ENCODE measurements around the gene NUMA1. TPM values are rescaled to one million over a fixed set of nuclear protein-coding genes. Genes with fewer than 3 reads are reported as not detected.

Gene NUMA1
- total RNA-seq, 1 donor from 2014 or later: 183 TPM

GRCh38 chr11:72003776-72004171 is 76.6 kb downstream of the NUMA1 start:
- intact Hi-C loops (cut with micrococcal nuclease): no loop called here

DNA sequence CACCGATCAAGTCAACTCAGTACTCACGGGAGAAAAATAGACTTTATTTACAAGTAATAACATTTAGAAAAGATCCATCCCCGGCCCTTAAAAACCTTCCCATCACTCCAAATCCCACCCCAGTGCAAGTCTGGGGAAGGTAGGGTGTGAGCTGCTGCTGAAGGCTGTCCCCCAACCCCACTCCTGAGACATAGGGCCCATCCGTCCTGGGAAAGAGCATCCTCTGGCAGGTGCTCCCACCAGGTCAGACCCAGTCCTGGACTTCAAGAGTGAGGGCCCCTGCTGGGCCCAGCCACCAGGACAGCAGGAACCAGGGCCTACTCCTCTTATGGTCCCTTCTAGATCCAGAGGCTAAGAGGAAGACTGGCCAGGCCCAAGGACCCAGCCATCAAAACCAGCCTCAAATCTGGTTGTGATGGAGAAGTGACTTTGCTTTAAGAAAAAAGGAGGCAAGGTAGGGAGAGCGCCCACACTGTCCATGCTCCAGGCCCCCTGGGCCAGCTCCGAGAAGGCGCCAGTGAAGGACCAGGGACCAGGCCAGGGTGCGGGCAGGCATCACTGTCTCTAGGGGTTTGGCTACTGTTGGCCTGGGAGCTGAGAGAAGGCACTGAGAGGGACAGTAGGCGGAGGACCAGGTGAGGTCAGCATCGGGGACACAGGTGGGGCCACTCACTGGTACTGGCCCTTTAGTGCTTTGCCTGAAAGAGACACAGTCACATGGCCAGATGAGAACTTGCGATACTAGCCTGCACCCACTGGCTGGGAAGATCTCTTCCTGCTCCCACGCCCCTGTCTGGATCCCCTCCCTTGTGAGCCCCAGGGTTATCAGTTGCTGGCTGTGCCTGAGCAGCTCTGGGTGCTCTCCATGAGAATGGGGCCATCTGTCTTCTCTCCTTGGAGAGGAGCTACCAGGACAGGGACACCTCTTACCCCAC is 77.2 kb downstream of the NUMA1 start:
- intact Hi-C loops (cut with micrococcal nuclease): no loop called here

DNA sequence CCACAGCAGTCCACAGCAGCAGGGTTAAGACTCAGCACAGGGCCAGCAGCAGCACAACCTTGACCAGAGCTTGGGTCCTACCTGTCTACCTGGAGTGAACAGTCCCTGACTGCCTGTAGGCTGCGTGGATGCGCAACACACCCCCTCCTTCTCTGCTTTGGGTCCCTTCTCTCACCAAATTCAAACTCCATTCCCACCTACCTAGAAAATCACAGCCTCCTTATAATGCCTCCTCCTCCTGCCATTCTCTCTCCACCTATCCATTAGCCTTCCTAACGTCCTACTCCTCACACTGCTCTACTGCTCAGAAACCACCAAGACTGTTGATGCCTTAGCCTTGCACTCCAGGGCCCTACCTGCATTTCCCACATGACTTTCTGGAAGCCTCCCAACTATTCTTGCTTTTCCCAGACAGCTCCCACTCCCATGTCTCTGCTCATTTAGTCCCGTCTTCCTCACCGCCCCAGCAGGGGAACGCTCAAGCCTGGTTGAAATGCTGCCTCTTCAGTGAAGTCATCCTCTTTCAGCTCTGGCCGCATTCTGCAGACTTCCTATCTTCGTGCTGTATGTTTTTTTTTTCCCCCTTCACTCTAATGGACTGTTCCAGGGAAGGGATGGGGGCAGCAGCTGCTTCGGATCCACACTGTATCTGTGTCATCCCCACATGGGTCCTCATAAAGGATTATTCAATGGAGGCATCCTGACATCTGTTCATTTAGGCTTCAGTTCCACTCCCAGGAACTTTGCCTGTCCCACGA is 78.3 kb downstream of the NUMA1 start:
- intact Hi-C loops (cut with micrococcal nuclease): no loop called here

DNA sequence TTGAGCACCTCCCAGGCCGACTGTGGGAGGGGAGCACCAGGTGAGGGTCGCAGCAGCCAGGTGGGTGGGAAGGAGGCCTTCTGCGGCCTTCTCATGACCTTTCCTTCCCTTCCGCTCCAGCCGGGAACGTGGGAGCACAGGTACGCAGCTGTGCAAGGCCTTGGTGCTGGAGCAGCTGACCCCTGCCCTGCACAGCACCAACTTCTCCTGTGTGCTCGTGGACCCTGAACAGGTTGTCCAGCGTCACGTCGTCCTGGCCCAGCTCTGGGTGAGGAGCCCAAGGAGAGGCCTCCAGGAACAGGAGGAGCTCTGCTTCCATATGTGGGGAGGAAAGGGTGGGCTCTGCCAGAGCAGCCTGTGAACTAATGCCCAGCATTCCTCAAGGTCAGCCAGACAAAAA is 79.1 kb downstream of the NUMA1 start:
- intact Hi-C loops (cut with micrococcal nuclease): no loop called here

DNA sequence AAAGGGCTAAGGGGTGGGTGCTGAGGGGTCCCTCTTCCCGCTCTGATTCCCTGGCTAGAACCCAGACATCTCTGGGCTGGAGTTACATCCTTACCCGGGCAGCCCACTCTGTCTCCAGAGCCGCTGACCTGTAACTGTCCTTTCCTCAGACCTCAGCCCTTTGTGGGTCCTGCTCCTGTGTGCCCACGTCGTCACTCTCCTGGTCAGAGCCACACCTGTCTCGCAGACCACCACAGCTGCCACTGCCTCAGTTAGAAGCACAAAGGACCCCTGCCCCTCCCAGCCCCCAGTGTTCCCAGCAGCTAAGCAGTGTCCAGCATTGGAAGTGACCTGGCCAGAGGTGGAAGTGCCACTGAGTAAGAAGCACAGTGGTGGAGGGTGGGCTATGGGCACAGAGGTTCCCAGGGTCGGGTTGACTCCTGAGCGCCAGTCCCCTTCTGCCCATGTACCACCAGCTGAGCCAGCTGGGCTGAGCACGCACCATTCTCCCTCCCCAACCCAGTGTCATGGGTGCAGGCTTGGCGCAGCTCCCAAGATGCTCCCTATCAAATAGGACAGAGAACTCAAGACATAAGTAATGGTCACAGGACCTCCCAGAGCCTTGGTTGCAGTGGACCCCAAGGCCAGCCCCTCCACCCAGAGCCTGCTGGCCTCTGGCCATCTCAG is 80.0 kb downstream of the NUMA1 start:
- intact Hi-C loops (cut with micrococcal nuclease): no loop called here

- intact Hi-C loops (cut with micrococcal nuclease): no loop called here
These were observed 80.5 kb downstream of the NUMA1 start for GRCh38 chr11:71999798-72000197.

GRCh38 chr11:71999362-71999761 is 81.0 kb downstream of the NUMA1 start:
- intact Hi-C loops (cut with micrococcal nuclease): no loop called here

GRCh38 chr11:71998649-71999310 is 81.6 kb downstream of the NUMA1 start, which contains the start of gene IL18BP:
Gene IL18BP (plus strand): TSS chr11:71998909. CDS start chr11:71999985, 1,076 bp downstream.
- intact Hi-C loops (cut with micrococcal nuclease): loop anchor here (1.0 kb wide), 1 partner anchor 146 kb away; no protein-coding TSS in a partner anchor

DNA sequence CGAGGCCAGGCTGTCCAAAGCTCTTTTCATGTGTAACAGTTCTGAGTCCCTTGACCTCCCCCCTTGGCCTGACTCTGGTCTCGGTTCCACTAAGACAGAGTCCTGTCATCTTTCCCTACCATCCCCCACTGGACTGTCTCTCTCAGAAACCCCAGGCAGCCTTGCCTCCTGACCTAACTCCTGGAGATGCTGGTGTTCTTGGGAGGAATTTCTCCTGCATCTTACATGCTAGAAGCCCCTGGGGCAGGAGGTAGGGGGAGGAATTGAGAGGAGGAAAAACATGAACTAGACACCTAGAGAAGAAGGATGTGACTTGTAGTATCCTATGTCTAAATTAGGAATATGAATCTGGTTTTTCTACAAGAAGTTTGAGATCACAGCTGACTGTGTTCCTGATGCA is 82.3 kb downstream of the NUMA1 start:
- intact Hi-C loops (cut with micrococcal nuclease): loop anchor here (1.0 kb wide), 1 partner anchor 146 kb away; no protein-coding TSS in a partner anchor

GRCh38 chr11:71997594-71997993 is 82.7 kb downstream of the NUMA1 start:
- intact Hi-C loops (cut with micrococcal nuclease): no loop called here

DNA sequence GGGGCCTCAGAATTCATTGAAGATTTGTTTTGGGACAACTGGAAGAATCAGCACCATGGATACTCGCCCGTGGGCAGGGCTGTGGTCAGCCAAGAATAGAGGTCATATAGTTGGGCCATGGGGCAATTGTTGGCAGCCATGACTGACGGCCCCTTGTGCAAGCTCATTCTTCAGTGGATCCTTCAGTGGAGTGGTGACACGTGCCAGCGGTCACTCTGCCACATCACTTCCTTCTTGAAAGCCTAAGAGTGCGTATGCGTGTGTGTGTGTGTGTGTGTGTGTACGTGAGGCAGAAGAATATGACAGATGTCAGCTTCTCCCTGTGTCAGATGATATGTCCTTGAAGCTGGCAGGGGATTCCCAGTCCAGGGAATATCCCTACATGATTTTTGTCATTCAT is 83.4 kb downstream of the NUMA1 start:
- intact Hi-C loops (cut with micrococcal nuclease): no loop called here

GRCh38 chr11:71996517-71996916 is 83.8 kb downstream of the NUMA1 start:
- intact Hi-C loops (cut with micrococcal nuclease): no loop called here

DNA sequence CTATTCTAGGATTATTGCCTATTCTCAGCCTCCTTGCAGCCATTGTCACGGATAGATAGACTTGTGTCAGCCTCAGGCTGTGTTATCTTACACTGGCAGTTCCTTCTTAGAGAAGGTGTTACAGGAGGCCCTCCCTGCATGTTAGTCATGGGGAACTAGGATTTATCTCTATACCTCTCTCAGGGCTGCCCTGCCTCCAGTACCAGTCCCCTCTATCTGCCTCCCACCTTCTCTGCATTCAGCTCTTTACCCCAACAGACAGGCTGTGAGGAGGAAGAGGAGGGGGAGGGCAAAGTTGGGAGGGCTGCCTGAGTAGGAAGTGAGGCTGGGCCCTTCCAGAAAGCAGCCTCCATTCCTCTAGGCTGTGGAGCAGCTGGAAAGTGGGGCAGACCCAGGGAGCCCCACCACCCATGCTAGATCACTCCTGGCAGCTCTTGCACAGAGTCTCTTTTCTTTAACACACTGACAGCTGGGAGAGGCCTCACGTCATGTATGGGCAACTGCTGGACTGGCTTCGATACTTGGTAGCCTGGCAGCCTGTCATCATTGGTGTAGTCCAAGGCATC is 84.5 kb downstream of the NUMA1 start:
- intact Hi-C loops (cut with micrococcal nuclease): no loop called here

- intact Hi-C loops (cut with micrococcal nuclease): no loop called here
These were observed 85.6 kb downstream of the NUMA1 start for GRCh38 chr11:71994786-71995185.

DNA sequence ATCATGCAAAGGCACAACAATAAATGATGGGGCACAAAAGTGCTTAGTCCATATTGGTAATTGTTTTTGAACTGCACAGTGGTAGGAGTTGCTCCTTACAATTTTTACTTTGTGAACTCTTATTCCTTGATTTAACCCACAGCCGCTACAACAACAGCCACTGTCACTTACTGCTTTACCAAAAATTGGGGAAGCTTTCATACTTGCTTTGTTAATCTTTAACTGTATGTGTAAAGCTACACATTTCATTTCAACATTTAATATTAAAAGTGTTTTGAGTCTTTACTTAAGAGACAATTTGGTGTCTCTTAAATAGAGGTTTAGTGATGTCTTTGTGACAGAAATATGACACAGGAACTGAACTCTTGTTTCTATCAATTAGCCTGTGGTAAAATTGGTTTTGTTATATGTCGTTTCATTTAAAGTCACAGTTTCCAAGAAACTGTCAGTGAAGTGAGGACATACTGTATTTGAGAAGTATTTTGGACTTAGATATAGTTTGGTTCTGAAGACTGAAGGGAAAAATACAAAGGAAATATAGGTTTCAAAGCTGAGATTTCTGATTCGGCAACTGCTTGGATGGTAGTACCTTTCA is 88.1 kb downstream of the NUMA1 start:
- intact Hi-C loops (cut with micrococcal nuclease): no loop called here

GRCh38 chr11:71991494-71991893 is 88.8 kb downstream of the NUMA1 start:
- intact Hi-C loops (cut with micrococcal nuclease): no loop called here

DNA sequence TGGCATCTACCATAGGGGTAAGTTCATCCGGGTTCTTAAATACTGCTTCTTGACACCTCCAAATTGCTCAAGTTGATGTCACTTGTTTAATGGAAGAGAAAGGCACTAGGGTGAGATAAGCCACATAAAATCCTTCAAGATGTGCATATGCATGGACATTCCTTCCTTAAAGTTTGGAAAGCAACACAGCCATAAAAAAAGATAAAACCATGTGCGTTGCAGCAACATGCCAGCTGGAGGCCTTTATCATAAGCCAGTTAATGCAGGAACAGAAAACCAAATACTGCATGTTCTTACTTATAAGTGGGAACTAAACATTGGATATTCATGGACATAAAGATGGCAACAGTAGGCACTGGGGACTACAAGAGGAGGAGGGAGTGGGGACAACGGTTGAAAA is 89.6 kb downstream of the NUMA1 start:
- intact Hi-C loops (cut with micrococcal nuclease): no loop called here

DNA sequence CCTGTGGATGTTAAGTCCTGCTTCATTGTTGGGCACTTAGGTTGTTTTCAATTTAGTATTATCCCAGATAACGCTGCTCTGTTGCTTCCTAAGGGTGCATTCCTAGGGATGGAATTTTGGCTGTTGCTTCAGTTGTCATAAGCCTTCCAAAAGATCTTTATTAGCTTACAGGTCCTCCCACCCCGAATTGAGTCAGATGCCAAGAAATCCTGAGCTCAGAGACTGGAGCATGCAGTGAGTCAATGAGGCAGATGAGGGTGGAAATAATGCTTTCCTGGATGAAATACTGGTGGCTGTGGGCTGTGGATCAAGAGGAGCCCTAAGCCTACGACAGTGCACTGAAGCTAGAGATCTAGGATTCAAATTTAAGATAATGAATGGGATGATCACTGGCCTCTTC is 92.3 kb downstream of the NUMA1 start:
- intact Hi-C loops (cut with micrococcal nuclease): no loop called here

DNA sequence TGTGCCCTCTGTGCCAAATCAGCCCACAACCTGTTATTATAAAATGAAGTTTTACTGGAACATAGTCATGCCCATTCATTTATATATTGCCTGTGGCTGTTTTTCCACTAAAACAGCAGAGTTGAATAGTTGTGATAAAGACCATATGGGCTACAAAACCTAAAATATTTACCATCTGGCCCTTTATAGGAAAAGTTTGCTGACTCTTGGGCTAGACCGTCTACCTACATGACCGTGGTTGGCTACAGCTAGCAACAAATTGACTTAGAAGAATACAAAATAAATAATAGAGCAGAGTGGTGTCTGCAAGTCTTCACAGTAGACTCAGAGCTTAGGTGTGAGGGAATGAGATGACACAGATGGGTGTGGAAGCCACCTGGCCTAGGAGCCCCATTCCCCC is 92.8 kb downstream of the NUMA1 start:
- intact Hi-C loops (cut with micrococcal nuclease): no loop called here

- intact Hi-C loops (cut with micrococcal nuclease): no loop called here
These were observed 94.2 kb downstream of the NUMA1 start for GRCh38 chr11:71986131-71986530.
